ENCODE measurements around the gene PKNOX2. TPM values are rescaled to one million over a fixed set of nuclear protein-coding genes. Genes with fewer than 3 reads are reported as not detected.

PKNOX2 gene
- total RNA-seq, 2 experiments from 2014 or later: not detected

GRCh38 chr11:125348141-125348651 lies 183.6 kb downstream of the PKNOX2 start:
- Mint-ChIP-seq H3K4me3 (no peak overlapping the region), H3K4me1 (ENCODE audit: low read depth) (no peaks in the 10 kb centered on the region), H3K36me3 (no peaks in the 10 kb centered on the region), H3K9me3 (no peaks in the 10 kb centered on the region), H3K27ac (no peak overlapping the region), H3K27me3 (peaks cover 7% of the 10 kb centered on the region)
- CTCF ChIA-PET: interaction anchor here (0.6 to 4.7 kb wide), 7 partner anchors 9 to 1740 kb away, joined by 3 to 21 read pairs (median 3); no protein-coding TSS in a partner anchor
- DNase-seq: no peak
- intact Hi-C loops (cut with micrococcal nuclease): loop anchor here (2.0 kb wide), 1 partner anchor 385 kb away; no protein-coding TSS in a partner anchor
- POLR2A ChIA-PET: no interaction called here

- no peaks in the 10 kb centered on the region for H3K36me3 Mint-ChIP-seq
- no peak overlapping the region for H3K4me3 Mint-ChIP-seq
- peaks cover 7% of the 10 kb centered on the region for H3K27me3 Mint-ChIP-seq
- ChIA-PET CTCF (interaction anchor here (0.6 to 4.7 kb wide), 6 partner anchors 9 to 1740 kb away, joined by 3 to 21 read pairs (median 3); no protein-coding TSS in a partner anchor), POLR2A (no interaction called here)
- H3K9me3 Mint-ChIP-seq: no peaks in the 10 kb centered on the region
- peak; percentile 51 for DNase-seq
- no peak overlapping the region for H3K27ac Mint-ChIP-seq
- H3K4me1 Mint-ChIP-seq (ENCODE audit: low read depth): no peaks in the 10 kb centered on the region
- intact Hi-C loops (cut with micrococcal nuclease): loop anchor here (2.0 kb wide), 1 partner anchor 386 kb away; no protein-coding TSS in a partner anchor
Observed at GRCh38 chr11:125348674-125349309, 184.2 kb downstream of the PKNOX2 start.

- intact Hi-C loops (cut with micrococcal nuclease): no loop called here
- peaks cover 2% of the 10 kb centered on the region for H3K27me3 Mint-ChIP-seq
- H3K4me1 Mint-ChIP-seq (ENCODE audit: low read depth): no peaks in the 10 kb centered on the region
- no peaks in the 10 kb centered on the region for H3K36me3 Mint-ChIP-seq
- POLR2A ChIA-PET: no interaction called here
- no peak for DNase-seq
- CTCF ChIA-PET: interaction anchor here (1.4 kb wide), 1 partner anchor 14 kb away, joined by 3 read pairs; no protein-coding TSS in a partner anchor
- no peak overlapping the region for H3K27ac Mint-ChIP-seq
- no peak overlapping the region for H3K4me3 Mint-ChIP-seq
- no peaks in the 10 kb centered on the region for H3K9me3 Mint-ChIP-seq
Observed at GRCh38 chr11:125350206-125351032, 185.9 kb downstream of the PKNOX2 start.

- Mint-ChIP-seq H3K4me3 (no peak overlapping the region), H3K36me3 (no peaks in the 10 kb centered on the region), H3K27ac (no peak overlapping the region), H3K27me3 (no peaks in the 10 kb centered on the region), H3K4me1 (ENCODE audit: low read depth) (no peaks in the 10 kb centered on the region), H3K9me3 (no peaks in the 10 kb centered on the region)
- DNase-seq: no peak
- ChIA-PET CTCF (no interaction called here), POLR2A (no interaction called here)
- intact Hi-C loops (cut with micrococcal nuclease): no loop called here
Observed at GRCh38 chr11:125351033-125351867, 186.7 kb downstream of the PKNOX2 start.

- intact Hi-C loops (cut with micrococcal nuclease): no loop called here
- Mint-ChIP-seq H3K4me3 (no peak overlapping the region), H3K27ac (no peak overlapping the region), H3K9me3 (no peaks in the 10 kb centered on the region), H3K27me3 (no peaks in the 10 kb centered on the region), H3K36me3 (no peaks in the 10 kb centered on the region), H3K4me1 (ENCODE audit: low read depth) (no peaks in the 10 kb centered on the region)
- ChIA-PET CTCF (no interaction called here), POLR2A (no interaction called here)
- DNase-seq: no peak
Observed at GRCh38 chr11:125351868-125352250, 187.3 kb downstream of the PKNOX2 start.

GRCh38 chr11:125356797-125357196 lies 192.2 kb downstream of the PKNOX2 start:
- H3K9me3 Mint-ChIP-seq: no peaks in the 10 kb centered on the region
- CTCF ChIA-PET: interaction anchor here (0.6 to 2.2 kb wide), 4 partner anchors 11 to 1760 kb away, joined by 3 to 15 read pairs (median 3); no protein-coding TSS in a partner anchor
- intact Hi-C loops (cut with micrococcal nuclease): no loop called here
- no peak overlapping the region for H3K27ac Mint-ChIP-seq
- no peak overlapping the region for H3K4me3 Mint-ChIP-seq
- DNase-seq: no peak
- POLR2A ChIA-PET: no interaction called here
- H3K36me3 Mint-ChIP-seq: no peaks in the 10 kb centered on the region
- H3K4me1 Mint-ChIP-seq (ENCODE audit: low read depth): no peaks in the 10 kb centered on the region
- no peaks in the 10 kb centered on the region for H3K27me3 Mint-ChIP-seq

GRCh38 chr11:125357551-125357950 lies 193.0 kb downstream of the PKNOX2 start:
- H3K27ac Mint-ChIP-seq: no peak overlapping the region
- ChIA-PET POLR2A (no interaction called here), CTCF (interaction anchor here (0.6 to 2.2 kb wide), 4 partner anchors 9 to 1760 kb away, joined by 3 to 15 read pairs (median 4); no protein-coding TSS in a partner anchor)
- no peaks in the 10 kb centered on the region for H3K27me3 Mint-ChIP-seq
- H3K9me3 Mint-ChIP-seq: no peaks in the 10 kb centered on the region
- no peak overlapping the region for H3K4me3 Mint-ChIP-seq
- intact Hi-C loops (cut with micrococcal nuclease): no loop called here
- H3K4me1 Mint-ChIP-seq (ENCODE audit: low read depth): no peaks in the 10 kb centered on the region
- no peaks in the 10 kb centered on the region for H3K36me3 Mint-ChIP-seq
- DNase-seq: no peak

GRCh38 chr11:125358254-125358840 lies 193.8 kb downstream of the PKNOX2 start:
- Mint-ChIP-seq H3K9me3 (no peaks in the 10 kb centered on the region), H3K36me3 (no peaks in the 10 kb centered on the region)
- intact Hi-C loops (cut with micrococcal nuclease): no loop called here

GRCh38 chr11:125359130-125359529 lies 194.6 kb downstream of the PKNOX2 start:
- intact Hi-C loops (cut with micrococcal nuclease): no loop called here

More at GRCh38 chr11:125358254-125358840, 193.8 kb downstream of the PKNOX2 start:
- DNase-seq: no peak
- no peaks in the 10 kb centered on the region for H3K4me1 Mint-ChIP-seq (ENCODE audit: low read depth)
- POLR2A ChIA-PET: no interaction called here
- no peaks in the 10 kb centered on the region for H3K27me3 Mint-ChIP-seq
- no peak overlapping the region for H3K4me3 Mint-ChIP-seq
- CTCF ChIA-PET: interaction anchor here (1.1 to 2.2 kb wide), 2 partner anchors 10 to 13 kb away, joined by 4 to 15 read pairs; no protein-coding TSS in a partner anchor
- no peak overlapping the region for H3K27ac Mint-ChIP-seq

GRCh38 chr11:125360066-125360465 lies 195.5 kb downstream of the PKNOX2 start:
- Mint-ChIP-seq H3K9me3 (no peaks in the 10 kb centered on the region), H3K36me3 (no peaks in the 10 kb centered on the region), H3K4me3 (no peak overlapping the region), H3K4me1 (ENCODE audit: low read depth) (peaks cover 2% of the 10 kb centered on the region), H3K27me3 (peaks cover 2% of the 10 kb centered on the region), H3K27ac (no peak overlapping the region)
- intact Hi-C loops (cut with micrococcal nuclease): no loop called here
- ChIA-PET CTCF (no interaction called here), POLR2A (no interaction called here)
- DNase-seq: no peak

More at GRCh38 chr11:125359130-125359529, 194.6 kb downstream of the PKNOX2 start:
- Mint-ChIP-seq H3K9me3 (no peaks in the 10 kb centered on the region), H3K36me3 (no peaks in the 10 kb centered on the region), H3K4me3 (no peak overlapping the region), H3K27me3 (no peaks in the 10 kb centered on the region), H3K4me1 (ENCODE audit: low read depth) (no peaks in the 10 kb centered on the region), H3K27ac (no peak overlapping the region)
- DNase-seq: no peak
- ChIA-PET POLR2A (no interaction called here), CTCF (no interaction called here)

GRCh38 chr11:125364121-125364826 lies 199.7 kb downstream of the PKNOX2 start:
- intact Hi-C loops (cut with micrococcal nuclease): no loop called here
- Mint-ChIP-seq H3K9me3 (no peaks in the 10 kb centered on the region), H3K36me3 (no peaks in the 10 kb centered on the region)

More at GRCh38 chr11:125364121-125364826, 199.7 kb downstream of the PKNOX2 start:
- Mint-ChIP-seq H3K4me1 (ENCODE audit: low read depth) (peaks cover 2% of the 10 kb centered on the region), H3K4me3 (no peak overlapping the region), H3K27me3 (peaks cover 5% of the 10 kb centered on the region), H3K27ac (no peak overlapping the region)
- peak; percentile 12 for DNase-seq
- POLR2A ChIA-PET: interaction anchor here (0.9 kb wide), 1 partner anchor 38 kb away, joined by 3 read pairs; no protein-coding TSS in a partner anchor
- CTCF ChIA-PET: interaction anchor here (1.2 to 2.2 kb wide), 5 partner anchors 11 to 59 kb away, joined by 3 to 16 read pairs (median 3); no protein-coding TSS in a partner anchor

All from activated CD4-positive, alpha-beta memory T cell treated with anti-CD3 and anti-CD28 coated beads for 36 hours (primary cell).